Panc1 (cell line): ENCODE measurements around the gene THTPA. TPM values are rescaled to one million over a fixed set of nuclear protein-coding genes. Genes with fewer than 3 reads are reported as not detected.

Experiments
- ATAC-seq: fragments of 200-7000 bp; cut with Tn5 transposase; 2 replicates; pipeline ENCODE4 v1.9.1; 2020; ENCODE audit warnings: mild to moderate bottlenecking, moderate library complexity
- BruUV-seq: library from RNA; stranded (reverse); fragments of 400-500 nt; replicated peaks from 2 replicates; lab custom pipeline; 2021; lab: Mats Ljungman, UMichigan
- CTCF ChIA-PET: fragments of 300-600 bp; sonication (Branson Sonifier 250); formaldehyde crosslinking; loops from one replicate; lab custom pipeline; 2022; ENCODE audit warnings: antibody characterized with exemption; lab: Charles Lee
- POLR2A ChIA-PET: fragments of 300-600 bp; sonication (Branson Sonifier 250); formaldehyde crosslinking; loops from one replicate; lab custom pipeline; 2022; ENCODE audit warnings: antibody characterized with exemption; lab: Charles Lee
- DNase-seq: peaks from one replicate; pipeline ENCODE4 v3.0.0-alpha.2; 2010; ENCODE audit warnings: low read depth, low spot score
- H3K27ac ChIP-seq: 2 replicates; pipeline ENCODE4 v1.5.1; 2011; ENCODE audit warnings: mild to moderate bottlenecking, low read length, inconsistent platforms
- H3K27me3 ChIP-seq: fragments of 200-500 bp; sonication (Bioruptor generic); 2 replicates; pipeline ENCODE4 v1.6.0; 2014; ENCODE audit warnings: low read length, inconsistent platforms; ENCODE audit not compliant: control insufficient read depth, insufficient read depth
- H3K36me3 ChIP-seq: fragments of 200-500 bp; sonication (Bioruptor generic); 2 replicates; pipeline ENCODE4 v1.5.1; 2014; ENCODE audit warnings: inconsistent platforms, mild to moderate bottlenecking, low read length, moderate library complexity; ENCODE audit not compliant: control insufficient read depth, insufficient read depth
- H3K4me1 ChIP-seq: 2 replicates; pipeline ENCODE4 v1.5.1; 2011; ENCODE audit warnings: inconsistent platforms, mild to moderate bottlenecking, low read length, moderate library complexity; ENCODE audit not compliant: control insufficient read depth, insufficient read depth
- H3K4me3 ChIP-seq, 2 experiments: 2 replicates each; pipeline ENCODE4 v1.5.1; 2011 to 2012; ENCODE audit warnings: low read depth in 2 of 2, low read length in 2 of 2, mild to moderate bottlenecking in 2 of 2, inconsistent platforms in 1 of 2, moderate library complexity in 1 of 2
- H3K9me3 ChIP-seq: fragments of 200-500 bp; sonication (Bioruptor generic); 2 replicates; pipeline ENCODE4 v1.5.1; 2014; ENCODE audit warnings: low read depth, mild to moderate bottlenecking, inconsistent platforms, low read length, moderate library complexity; ENCODE audit not compliant: control insufficient read depth, insufficient read depth
- CTCF ChIP-seq: fragments of 450-650 bp; IDR thresholded peaks from 2 replicates; pipeline ENCODE4 v1.5.1; 2017; ENCODE audit warnings: mild to moderate bottlenecking
- POLR2AphosphoS5 ChIP-seq: IDR thresholded peaks from 2 replicates; pipeline ENCODE4 v1.6.1; 2012; ENCODE audit warnings: mild to moderate bottlenecking, low read depth, low read length, moderate library complexity
- REST ChIP-seq, 2 experiments: IDR thresholded peaks; 2 replicates each; pipeline ENCODE4 v1.6.1; 2011 to 2012; ENCODE audit warnings: low read depth in 2 of 2, control low read depth in 1 of 2, low read length in 1 of 2, mild to moderate bottlenecking in 1 of 2, moderate library complexity in 1 of 2; ENCODE audit not compliant: insufficient read depth in 1 of 2
- SIN3A ChIP-seq: IDR thresholded peaks from 2 replicates; pipeline ENCODE4 v1.6.1; 2012; ENCODE audit warnings: low read depth, mild to moderate bottlenecking, low read length, moderate library complexity, borderline replicate concordance; ENCODE audit not compliant: insufficient read depth
- TCF7L2 ChIP-seq: IDR thresholded peaks from 2 replicates; pipeline ENCODE4 v1.6.1; 2011; ENCODE audit warnings: mild to moderate bottlenecking, low read depth, low read length, inconsistent platforms
- in situ Hi-C: cut with HindIII; loops from 2 replicates; pipeline ENCODE4 v1.10.0; 2016; ENCODE audit warnings: low sequenced_read_pairs, low pct_unique_long_range_greater_than_20kb
- intact Hi-C: fragments of 100-400 bp; cut with micrococcal nuclease; formaldehyde crosslinking; loops from one replicate; pipeline ENCODE4 v1.10.0; 2022; ENCODE audit not compliant: unreplicated experiment
- total RNA-seq: library from RNA; stranded (reverse); gene quantifications from one replicate; pipeline ENCODE4 v1.2.1, GENCODE V29; 2021; ENCODE audit not compliant: unreplicated experiment

The THTPA gene
- total RNA-seq, 1 experiment from 2014 or later, result 13.3 TPM

GRCh38 chr14:23543403-23543802, 12.7 kb upstream of the THTPA start:
- in situ Hi-C loops (no loop called here), intact Hi-C loops (no loop called here)
- ChIA-PET POLR2A (no interaction called here), CTCF (no interaction called here)
- Histone ChIP-seq H3K27me3 (no peaks in the 10 kb centered on the region), H3K27ac (no peak overlapping the region), H3K9me3 (no peaks in the 10 kb centered on the region), H3K4me1 (no peaks in the 10 kb centered on the region), H3K36me3 (no peaks in the 10 kb centered on the region), H3K4me3 (no peak overlapping the region)
- TF ChIP-seq SIN3A, result no peak
- TF ChIP-seq REST (IDR thresholded peaks at IDR 0.05; ENCODE audit: insufficient read depth in 1 of 2, low read depth in 2 of 2, low read length in 1 of 2), result no peak
- no peak for TF ChIP-seq CTCF
- no peak for TF ChIP-seq POLR2AphosphoS5
- no peak for TF ChIP-seq TCF7L2
- BruUV-seq, result no TSS peak
- ATAC-seq (no peak), DNase-seq (no peak)

GRCh38 chr14:23544511-23545447, 11.3 kb upstream of the THTPA start:
- in situ Hi-C loops (no loop called here), intact Hi-C loops (no loop called here)
- DNase-seq (no peak), ATAC-seq (no peak)
- H3K36me3 ChIP-seq, result no peaks in the 10 kb centered on the region
- no peaks in the 10 kb centered on the region for H3K27me3 ChIP-seq
- ChIA-PET CTCF (no interaction called here), POLR2A (no interaction called here)
- H3K27ac ChIP-seq, result no peak overlapping the region
- TF ChIP-seq REST (IDR thresholded peaks at IDR 0.05; ENCODE audit: insufficient read depth in 1 of 2, low read depth in 2 of 2, low read length in 1 of 2), result no peak
- no peak for TF ChIP-seq TCF7L2
- no peak for TF ChIP-seq SIN3A
- no peak for TF ChIP-seq POLR2AphosphoS5
- no peak for TF ChIP-seq CTCF
- H3K4me3 ChIP-seq, result no peak overlapping the region
- H3K4me1 ChIP-seq, result no peaks in the 10 kb centered on the region
- H3K9me3 ChIP-seq, result no peaks in the 10 kb centered on the region
- no TSS peak for BruUV-seq
